HepG2 (cell line): ENCODE results near the gene TENM3. TPM values are rescaled to one million over a fixed set of nuclear protein-coding genes. Genes with fewer than 3 reads are reported as not detected.

ENCODE experiments used
- ATAC-seq: fragments of 200-7000 bp; cut with Tn5 transposase; 3 replicates; pipeline ENCODE4 v1.9.1; 2020; ENCODE audit warnings: mild to moderate bottlenecking, moderate library complexity
- BruUV-seq: library from RNA; stranded (reverse); fragments of 400-500 nt; replicated peaks from 2 replicates; lab custom pipeline; 2021; lab: Mats Ljungman, UMichigan
- CTCF ChIA-PET: fragments of 300-600 bp; formaldehyde crosslinking; extraction: SDS; loops from one replicate; lab custom pipeline; 2021; ENCODE audit warnings: low total read pairs, inconsistent platforms, low intra/inter-chr PET ratio; lab: Yijun Ruan, JAX
- POLR2A ChIA-PET: fragments of 350-600 bp; sonication (Branson Sonifier 250); formaldehyde crosslinking; loops from one replicate; lab custom pipeline; 2020; ENCODE audit warnings: antibody characterized with exemption, inconsistent platforms; lab: Yijun Ruan, JAX
- DNase-seq: peaks from one replicate; pipeline ENCODE4 v3.0.0-alpha.2; 2015; ENCODE audit warnings: low spot score
- FAIRE-seq: peaks from 3 replicates; lab custom pipeline; 2011; peaks lifted over from hg19 to GRCh38; lab: Jason Lieb, UNC
- H2AFZ ChIP-seq: one replicate; pipeline ENCODE4 v1.6.1; 2011; ENCODE audit warnings: low read length, inconsistent platforms
- H3K27ac ChIP-seq: fragments of 300-600 bp; 3 replicates; pipeline ENCODE4 v1.8.0; 2011; ENCODE audit warnings: mixed run types, mild to moderate bottlenecking, mixed read lengths, low read length, inconsistent platforms; ENCODE audit not compliant: insufficient read depth; ENCODE audit errors: extremely low read length
- H3K27me3 ChIP-seq, 2 experiments: fragments of 200-600 bp in 1 of 2; 2 replicates in 1 of 2; 3 replicates in 1 of 2; pipeline versions ENCODE4 v1.6.0 to v1.8.0; 2011; ENCODE audit warnings: low read length in 2 of 2, mild to moderate bottlenecking in 2 of 2, moderate library complexity in 2 of 2, inconsistent platforms in 1 of 2; ENCODE audit not compliant: insufficient read depth in 2 of 2, control insufficient read depth in 1 of 2
- H3K36me3 ChIP-seq, 2 experiments: fragments of 200-600 bp in 1 of 2; replicated peaks in 1 of 2; 2 replicates in 1 of 2; 3 replicates in 1 of 2; pipeline versions ENCODE4 v1.5.1 to v1.8.0; 2011; ENCODE audit warnings: low read length in 2 of 2, inconsistent platforms in 1 of 2; ENCODE audit not compliant: insufficient read depth in 2 of 2, control insufficient read depth in 1 of 2
- H3K4me1 ChIP-seq: 2 replicates; pipeline ENCODE4 v1.5.1; 2012; ENCODE audit warnings: low read length, inconsistent platforms; ENCODE audit not compliant: insufficient read depth
- H3K4me2 ChIP-seq: 2 replicates; pipeline ENCODE4 v1.6.0; 2011; ENCODE audit warnings: low read depth, low read length, inconsistent platforms
- H3K4me3 ChIP-seq, 3 experiments: fragments of 200-600 bp in 1 of 3; sonication (generic), shearing (Covaris generic) in 1 of 3; replicated peaks in 1 of 3; 2 replicates each; pipeline ENCODE4 v1.5.1; 2011 to 2016; ENCODE audit warnings: low read length in 3 of 3, inconsistent platforms in 2 of 3, low read depth in 2 of 3, mild to moderate bottlenecking in 2 of 3, control low read depth in 1 of 3, mixed read lengths in 1 of 3; ENCODE audit not compliant: insufficient read depth in 1 of 3
- H3K79me2 ChIP-seq: one replicate; pipeline ENCODE4 v1.6.1; 2011; ENCODE audit warnings: low read length, inconsistent platforms; ENCODE audit not compliant: insufficient read depth
- H3K9ac ChIP-seq: 2 replicates; pipeline ENCODE4 v1.6.0; 2011; ENCODE audit warnings: mild to moderate bottlenecking, low read depth, low read length, inconsistent platforms; ENCODE audit not compliant: insufficient read depth
- H3K9me3 ChIP-seq: 2 replicates; pipeline ENCODE4 v1.5.1; 2012; ENCODE audit warnings: mild to moderate bottlenecking, low read length
- H4K20me1 ChIP-seq: 2 replicates; pipeline ENCODE4 v1.6.0; 2011; ENCODE audit warnings: inconsistent platforms, mild to moderate bottlenecking, low read length, moderate library complexity; ENCODE audit not compliant: insufficient read depth
- ATF2 ChIP-seq: sonication (generic); formaldehyde crosslinking; IDR thresholded peaks from 2 replicates; pipeline ENCODE4 v1.4.0; 2020; ENCODE audit warnings: missing genetic modification reagents
- FOXC1 ChIP-seq: sonication (generic); formaldehyde crosslinking; IDR thresholded peaks from 2 replicates; pipeline ENCODE4 v1.8.0; 2022; ENCODE audit warnings: mild to moderate bottlenecking, missing genetic modification reagents, borderline replicate concordance
- LBX2 ChIP-seq: sonication (generic); formaldehyde crosslinking; IDR thresholded peaks from 2 replicates; pipeline ENCODE4 v1.5.0; 2020; ENCODE audit warnings: missing genetic modification reagents, mild to moderate bottlenecking, borderline replicate concordance
- MTERF4 ChIP-seq: sonication (generic); formaldehyde crosslinking; IDR thresholded peaks from 2 replicates; pipeline ENCODE4 v1.8.0; 2023; ENCODE audit warnings: mild to moderate bottlenecking, missing genetic modification reagents
- NCOA1 ChIP-seq: sonication (generic); formaldehyde crosslinking; IDR thresholded peaks from 2 replicates; pipeline ENCODE4 v1.9.0; 2021; ENCODE audit warnings: missing genetic modification reagents
- PAF1 ChIP-seq: IDR thresholded peaks from 2 replicates; pipeline ENCODE4 v1.6.1; 2016; ENCODE audit warnings: missing genetic modification reagents, missing compliant biosample characterization
- SAFB2 ChIP-seq: sonication (generic); formaldehyde crosslinking; IDR thresholded peaks from 2 replicates; pipeline ENCODE4 v1.5.1; 2020; ENCODE audit warnings: missing genetic modification reagents, low read depth, mild to moderate bottlenecking, borderline replicate concordance
- SMYD3 ChIP-seq: sonication (generic); formaldehyde crosslinking; IDR thresholded peaks from 2 replicates; pipeline ENCODE4 v1.8.1; 2023; ENCODE audit warnings: mild to moderate bottlenecking, missing genetic modification reagents
- SP140L ChIP-seq: sonication (generic); formaldehyde crosslinking; IDR thresholded peaks from 2 replicates; pipeline ENCODE4 v1.4.0; 2020; ENCODE audit warnings: missing genetic modification reagents, borderline replicate concordance
- ZNF292 ChIP-seq: sonication (generic); formaldehyde crosslinking; IDR thresholded peaks from 2 replicates; pipeline ENCODE4 v1.8.1; 2022; ENCODE audit warnings: mild to moderate bottlenecking, low read depth, missing genetic modification reagents, borderline replicate concordance
- ZNF615 ChIP-seq: sonication (generic); formaldehyde crosslinking; IDR thresholded peaks from 2 replicates; pipeline ENCODE4 v1.5.0; 2020; ENCODE audit warnings: mild to moderate bottlenecking, missing genetic modification reagents, borderline replicate concordance
- ZNF773 ChIP-seq: sonication (generic); formaldehyde crosslinking; IDR thresholded peaks from 2 replicates; pipeline ENCODE4 v1.4.0; 2020; ENCODE audit warnings: missing genetic modification reagents, borderline replicate concordance
- ZSCAN20 ChIP-seq: sonication (generic); formaldehyde crosslinking; IDR thresholded peaks from 2 replicates; pipeline ENCODE4 v1.4.0; 2020; ENCODE audit warnings: missing genetic modification reagents, mild to moderate bottlenecking, borderline replicate concordance
- WGBS: methylation state at CpG from one replicate; pipeline ENCODE4 v1.1.6; 2017; ENCODE audit warnings: low lambda C conversion rate; 5-methylcytosine and 5-hydroxymethylcytosine counted together
- in situ Hi-C: cut with HindIII; loops from 2 replicates; pipeline ENCODE4 v1.10.0; 2017; ENCODE audit warnings: low pct_unique_long_range_greater_than_20kb; ENCODE audit not compliant: extremely low pct_ligation_motif_present
- intact Hi-C: fragments of 100-400 bp; cut with micrococcal nuclease; formaldehyde crosslinking; loops from one replicate; pipeline ENCODE4 v1.10.0; 2022; ENCODE audit not compliant: unreplicated experiment
- polyA plus RNA-seq, 8 experiments: library from polyadenylated mRNA; depleted of rRNA in 3 of 8; stranded (reverse) in 7 of 8; unstranded in 1 of 8; fragments of >200 nt; fragmentation: Illumina TruSeq in 4 of 8; extraction: Trizol in 4 of 8; gene quantifications; 2 replicates each; pipeline versions ENCODE4 v1.2.1 to v1.2.3, GENCODE V29; 2011 to 2016; ENCODE audit warnings: low read depth in 4 of 8, missing spikeins in 1 of 8, mixed read lengths in 1 of 8; ENCODE audit not compliant: insufficient read depth in 1 of 8
- total RNA-seq, 5 experiments: library from RNA; depleted of rRNA; stranded (reverse); fragments of >200 nt; fragmentation: Illumina TruSeq; extraction: Trizol; gene quantifications; 2 replicates each; pipeline ENCODE4 v1.2.3, GENCODE V29; 2016; ENCODE audit warnings: low read depth in 1 of 5
- TF ChIP-seq, protein P1 (sequence below): sonication (generic); formaldehyde crosslinking; IDR thresholded peaks from 2 replicates; pipeline ENCODE4 v1.5.1; 2020; ENCODE audit warnings: missing genetic modification reagents, mild to moderate bottlenecking, borderline replicate concordance

The TENM3 gene
- total and polyA plus RNA-seq, 2 of the 13 experiments (the other 11 are each of a cell fraction or from before 2014, with no cell fraction given) = 0.04 TPM; not detected in 1

GRCh38 chr4:182564724-182565369, 321.6 kb downstream of the TENM3 start:
- intact Hi-C loops = no loop called here
- 15% methylated on average over 4 of the region's 4 CpGs for WGBS
- DNase-seq = no peak
- in situ Hi-C loops = no loop called here
- no peaks in the 10 kb centered on the region for H4K20me1 ChIP-seq
- H3K36me3 ChIP-seq = no peaks in the 10 kb centered on the region
- no TSS peak for BruUV-seq
- no peak overlapping the region for H3K9ac ChIP-seq
- H3K27me3 ChIP-seq = peaks cover 0 to 5% of the 10 kb centered on the region in 2 experiments; a peak in 2 of 5 replicates
- no peak for ATAC-seq
- H3K4me3 ChIP-seq = no peak overlapping the region
- ChIA-PET CTCF (no interaction called here), POLR2A (no interaction called here)
- no peak overlapping the region for H2AFZ ChIP-seq
- no peak for FAIRE-seq
- H3K9me3 ChIP-seq = no peaks in the 10 kb centered on the region
- H3K4me2 ChIP-seq = no peak overlapping the region
- no peaks in the 10 kb centered on the region for H3K79me2 ChIP-seq
- H3K4me1 ChIP-seq = no peaks in the 10 kb centered on the region
- H3K27ac ChIP-seq = no peak overlapping the region
- TF ChIP-seq FOXC1 (CRISPR knock-in tag) = no peak
- no peak for TF ChIP-seq MTERF4 (CRISPR knock-in tag)
- TF ChIP-seq, protein P1, sequence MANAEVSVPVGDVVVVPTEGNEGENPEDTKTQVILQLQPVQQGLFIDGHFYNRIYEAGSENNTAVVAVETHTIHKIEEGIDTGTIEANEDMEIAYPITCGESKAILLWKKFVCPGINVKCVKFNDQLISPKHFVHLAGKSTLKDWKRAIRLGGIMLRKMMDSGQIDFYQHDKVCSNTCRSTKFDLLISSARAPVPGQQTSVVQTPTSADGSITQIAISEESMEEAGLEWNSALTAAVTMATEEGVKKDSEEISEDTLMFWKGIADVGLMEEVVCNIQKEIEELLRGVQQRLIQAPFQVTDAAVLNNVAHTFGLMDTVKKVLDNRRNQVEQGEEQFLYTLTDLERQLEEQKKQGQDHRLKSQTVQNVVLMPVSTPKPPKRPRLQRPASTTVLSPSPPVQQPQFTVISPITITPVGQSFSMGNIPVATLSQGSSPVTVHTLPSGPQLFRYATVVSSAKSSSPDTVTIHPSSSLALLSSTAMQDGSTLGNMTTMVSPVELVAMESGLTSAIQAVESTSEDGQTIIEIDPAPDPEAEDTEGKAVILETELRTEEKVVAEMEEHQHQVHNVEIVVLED (CRISPR knock-in tag) = no peak
- TF ChIP-seq ZNF292 (CRISPR knock-in tag) = no peak
- TF ChIP-seq ZNF773 = no peak
- TF ChIP-seq NCOA1 = no peak
- TF ChIP-seq SMYD3 (CRISPR knock-in tag) = no peak
- TF ChIP-seq ZNF615 (CRISPR knock-in tag) = no peak
- no peak for TF ChIP-seq ATF2 (CRISPR knock-in tag)
- TF ChIP-seq PAF1 = no peak
- no peak for TF ChIP-seq LBX2
- TF ChIP-seq SP140L (CRISPR knock-in tag) = no peak
- no peak for TF ChIP-seq SAFB2 (CRISPR knock-in tag)
- TF ChIP-seq ZSCAN20 (CRISPR knock-in tag) = no peak
